Measurements from ENCODE around the gene AFAP1L2. TPM values are rescaled to one million over a fixed set of nuclear protein-coding genes. Genes with fewer than 3 reads are reported as not detected.
A peak's percentile ranks its signal among the peaks of the same experiment; 100 is the strongest.

The AFAP1L2 gene
- total and polyA plus RNA-seq, 12 donors, result 2.9 to 5.0 (median 4.3) TPM

GRCh38 chr10:114256008-114256765 lies 148.1 kb downstream of the AFAP1L2 start:
- no peak overlapping the region for H3K27ac ChIP-seq
- no peak for ATAC-seq
- 89 to 91% methylated on average over 12 of the region's 12 CpGs for WGBS, 2 donors
- no peaks in the 10 kb centered on the region for H3K36me3 ChIP-seq
- no peaks in the 10 kb centered on the region for H3K27me3 ChIP-seq
- intact Hi-C loops (cut with DNase I), result no loop called here
- H3K4me1 ChIP-seq, result peaks cover 0 to 32% (median 13%) of the 10 kb centered on the region in 9 donors
- no peak overlapping the region for H3K4me3 ChIP-seq
- TF ChIP-seq CTCF (IDR thresholded peaks at IDR 0.05), result no peak
- H3K9me3 ChIP-seq, result no peaks in the 10 kb centered on the region
- no peak for DNase-seq

GRCh38 chr10:114255227-114255626 lies 149.1 kb downstream of the AFAP1L2 start:
- no peak overlapping the region for H3K27ac ChIP-seq
- H3K36me3 ChIP-seq, result no peaks in the 10 kb centered on the region
- intact Hi-C loops (cut with DNase I), result no loop called here
- ATAC-seq (no peak), DNase-seq (no peak)
- H3K4me1 ChIP-seq, result peaks cover 0 to 27% (median 4%) of the 10 kb centered on the region in 9 donors
- H3K9me3 ChIP-seq, result no peaks in the 10 kb centered on the region
- H3K27me3 ChIP-seq, result no peaks in the 10 kb centered on the region
- H3K4me3 ChIP-seq, result no peak overlapping the region
- TF ChIP-seq CTCF (IDR thresholded peaks at IDR 0.05), result no peak
- 89 to 90% methylated on average over 1 of the region's 1 CpG for WGBS, 2 donors

- Histone ChIP-seq H3K4me3 (no peak overlapping the region), H3K36me3 (no peaks in the 10 kb centered on the region), H3K27me3 (no peaks in the 10 kb centered on the region), H3K27ac (no peak overlapping the region), H3K4me1 (peaks cover 0 to 15% (median 0%) of the 10 kb centered on the region in 9 donors), H3K9me3 (no peaks in the 10 kb centered on the region)
- no peak for ATAC-seq
- intact Hi-C loops (cut with DNase I), result no loop called here
- WGBS, 2 donors, result 71 to 72% methylated on average over 4 of the region's 7 CpGs
- no peak for TF ChIP-seq CTCF (IDR thresholded peaks at IDR 0.05)
- DNase-seq, result no peak
These were observed 151.4 kb downstream of the AFAP1L2 start for GRCh38 chr10:114252883-114253282.

- intact Hi-C loops (cut with DNase I), result no loop called here
- Histone ChIP-seq H3K27ac (no peak overlapping the region), H3K4me3 (no peak overlapping the region), H3K9me3 (no peaks in the 10 kb centered on the region), H3K4me1 (peaks cover 0 to 7% (median 0%) of the 10 kb centered on the region in 9 donors), H3K27me3 (no peaks in the 10 kb centered on the region), H3K36me3 (no peaks in the 10 kb centered on the region)
- WGBS, 2 donors, result 89 to 92% methylated on average over 5 of the region's 5 CpGs
- TF ChIP-seq CTCF (IDR thresholded peaks at IDR 0.05), result no peak
- DNase-seq, result no peak
- ATAC-seq, result peak in 5 of 8 donors; percentile 11 to 68 (median 40)
These were observed 152.2 kb downstream of the AFAP1L2 start for GRCh38 chr10:114252092-114252491.

Data from heart right ventricle (tissue), 16 donors.